H1 (cell line): Measurements from ENCODE around the gene MAGED2. TPM values are rescaled to one million over a fixed set of nuclear protein-coding genes. Genes with fewer than 3 reads are reported as not detected.

ENCODE experiments used
- CTCF ChIA-PET: fragments of 300-600 bp; sonication (Branson Sonifier 250); formaldehyde crosslinking; loops from one replicate; lab custom pipeline; 2021; ENCODE audit not compliant: partially characterized antibody; lab: Charles Lee
- POLR2A ChIA-PET: fragments of 300-600 bp; sonication (Branson Sonifier 250); formaldehyde crosslinking; loops from one replicate; lab custom pipeline; 2021; ENCODE audit warnings: inconsistent platforms; ENCODE audit not compliant: partially characterized antibody; lab: Charles Lee
- DNase-seq, 2 experiments: peaks; one replicate each; pipeline versions ENCODE4 v3.0.0 to v3.0.0-alpha.2; 2010 to 2022; ENCODE audit warnings: low spot score in 2 of 2, low read depth in 1 of 2, mixed read lengths in 1 of 2
- FAIRE-seq: peaks from 2 replicates; lab custom pipeline; 2011; peaks lifted over from hg19 to GRCh38; lab: Jason Lieb, UNC
- H2AFZ ChIP-seq: 2 replicates; pipeline ENCODE4 v1.8.1; 2012; ENCODE audit warnings: low read length, inconsistent platforms
- H2AK5ac ChIP-seq: 2 replicates; pipeline ENCODE4 v1.6.1; 2013; ENCODE audit warnings: low read depth, low read length
- H2BK120ac ChIP-seq: replicated peaks from 2 replicates; pipeline ENCODE3; 2013; ENCODE audit warnings: low read depth, low read length, inconsistent platforms
- H2BK12ac ChIP-seq: 2 replicates; pipeline ENCODE4 v1.6.1; 2013; ENCODE audit warnings: low read depth, low read length
- H2BK15ac ChIP-seq: 2 replicates; pipeline ENCODE4 v1.6.1; 2013; ENCODE audit warnings: low read length
- H2BK20ac ChIP-seq: 2 replicates; pipeline ENCODE4 v1.6.1; 2013; ENCODE audit warnings: low read length
- H2BK5ac ChIP-seq: 2 replicates; pipeline ENCODE4 v1.6.1; 2013; ENCODE audit warnings: low read depth, low read length
- H3K14ac ChIP-seq: 2 replicates; pipeline ENCODE4 v1.6.1; 2013; ENCODE audit warnings: inconsistent platforms; ENCODE audit not compliant: insufficient read length
- H3K18ac ChIP-seq: 2 replicates; pipeline ENCODE4 v1.6.1; 2013; ENCODE audit warnings: low read length; ENCODE audit errors: extremely low read depth
- H3K23ac ChIP-seq: 2 replicates; pipeline ENCODE4 v1.6.1; 2013; ENCODE audit warnings: inconsistent platforms; ENCODE audit not compliant: insufficient read length
- H3K23me2 ChIP-seq: 2 replicates; pipeline ENCODE4 v1.6.1; 2013; ENCODE audit warnings: low read depth, low read length
- H3K27ac ChIP-seq: 2 replicates; pipeline ENCODE4 v1.6.1; 2011; ENCODE audit warnings: low read depth, low read length, inconsistent platforms
- H3K27me3 ChIP-seq, 4 experiments: replicated peaks in 1 of 4; 1 replicate in 1 of 4; 2 replicates in 3 of 4; pipeline versions ENCODE4 v1.6.1 to v1.8.1; 2011 to 2013; ENCODE audit warnings: low read length in 3 of 4, mild to moderate bottlenecking in 3 of 4, inconsistent platforms in 2 of 4, mixed read lengths in 2 of 4, moderate library complexity in 1 of 4; ENCODE audit not compliant: control insufficient read depth in 3 of 4, insufficient read depth in 3 of 4; ENCODE audit errors: extremely low read depth in 1 of 4
- H3K36me3 ChIP-seq, 4 experiments: 2 replicates each; pipeline versions ENCODE4 v1.6.1 to v1.8.1; 2011 to 2013; ENCODE audit warnings: mild to moderate bottlenecking in 4 of 4, low read length in 3 of 4, moderate library complexity in 2 of 4, control low read depth in 1 of 4, inconsistent platforms in 1 of 4; ENCODE audit not compliant: insufficient read depth in 4 of 4, control insufficient read depth in 2 of 4
- H3K4ac ChIP-seq: replicated peaks from 2 replicates; pipeline ENCODE3; 2013; ENCODE audit warnings: low read length, low read depth, mixed read lengths, inconsistent platforms; ENCODE audit not compliant: insufficient read length
- H3K4me1 ChIP-seq, 4 experiments: replicated peaks in 1 of 4; 1 replicate in 1 of 4; 2 replicates in 3 of 4; pipeline versions ENCODE4 v1.6.1 to v1.8.1; 2011 to 2013; ENCODE audit warnings: low read length in 3 of 4, inconsistent platforms in 2 of 4, mixed read lengths in 1 of 4; ENCODE audit not compliant: insufficient read depth in 4 of 4, control insufficient read depth in 3 of 4
- H3K4me2 ChIP-seq, 2 experiments: 2 replicates each; pipeline versions ENCODE4 v1.6.1 to v1.8.1; 2011 to 2013; ENCODE audit warnings: low read depth in 2 of 2, low read length in 2 of 2, control low read depth in 1 of 2, inconsistent platforms in 1 of 2, mild to moderate bottlenecking in 1 of 2; ENCODE audit not compliant: insufficient read depth in 1 of 2
- H3K4me3 ChIP-seq, 4 experiments: fragments of 200-600, 300-600 bp in 1 of 4; sonication (generic), shearing (Covaris generic), sonication (Bioruptor Twin) in 1 of 4; 2 replicates each; pipeline versions ENCODE4 v1.5.1 to v1.8.1; 2011 to 2016; ENCODE audit warnings: low read length in 4 of 4, low read depth in 3 of 4, control low read depth in 2 of 4, inconsistent platforms in 2 of 4, mild to moderate bottlenecking in 2 of 4, mixed read lengths in 1 of 4, moderate library complexity in 1 of 4; ENCODE audit not compliant: insufficient read depth in 2 of 4; ENCODE audit errors: extremely low read depth in 1 of 4
- H3K56ac ChIP-seq: replicated peaks from 2 replicates; pipeline ENCODE3; 2013; ENCODE audit warnings: low read depth, mild to moderate bottlenecking, mixed read lengths, low read length, inconsistent platforms; ENCODE audit not compliant: insufficient read length
- H3K79me1 ChIP-seq: 2 replicates; pipeline ENCODE4 v1.6.1; 2013; ENCODE audit warnings: low read depth, low read length, control low read depth
- H3K79me2 ChIP-seq, 2 experiments: 2 replicates each; pipeline versions ENCODE4 v1.6.1 to v1.8.1; 2012 to 2013; ENCODE audit warnings: low read length in 2 of 2, mild to moderate bottlenecking in 2 of 2, inconsistent platforms in 1 of 2; ENCODE audit not compliant: insufficient read depth in 2 of 2, control insufficient read depth in 1 of 2
- H3K9ac ChIP-seq, 4 experiments: replicated peaks in 1 of 4; 1 replicate in 1 of 4; 2 replicates in 3 of 4; pipeline versions ENCODE4 v1.6.1 to v1.8.1; 2011 to 2013; ENCODE audit warnings: low read depth in 3 of 4, low read length in 3 of 4, control low read depth in 2 of 4, mild to moderate bottlenecking in 2 of 4, moderate library complexity in 2 of 4, inconsistent platforms in 1 of 4; ENCODE audit errors: extremely low read depth in 1 of 4
- H3K9me3 ChIP-seq, 2 experiments: 2 replicates each; pipeline versions ENCODE4 v1.6.1 to v1.8.1; 2012 to 2013; ENCODE audit warnings: mild to moderate bottlenecking in 2 of 2, moderate library complexity in 2 of 2, control low read depth in 1 of 2, inconsistent platforms in 1 of 2, low read depth in 1 of 2, low read length in 1 of 2, mixed read lengths in 1 of 2; ENCODE audit not compliant: insufficient read depth in 2 of 2
- H4K20me1 ChIP-seq, 2 experiments: replicated peaks in 1 of 2; 2 replicates each; pipeline versions ENCODE3 to v1.8.1; 2011 to 2013; ENCODE audit warnings: inconsistent platforms in 2 of 2, low read length in 2 of 2, mild to moderate bottlenecking in 1 of 2; ENCODE audit not compliant: insufficient read depth in 2 of 2, control insufficient read depth in 1 of 2
- H4K5ac ChIP-seq: 2 replicates; pipeline ENCODE4 v1.6.1; 2013; ENCODE audit warnings: low read length, low read depth, mixed read lengths, inconsistent platforms; ENCODE audit not compliant: insufficient read length
- H4K8ac ChIP-seq: 2 replicates; pipeline ENCODE4 v1.8.0; 2013; ENCODE audit warnings: mild to moderate bottlenecking, moderate library complexity, low read length, inconsistent platforms; ENCODE audit not compliant: insufficient read depth; ENCODE audit errors: extremely low read depth
- H4K91ac ChIP-seq: replicated peaks from 2 replicates; pipeline ENCODE3; 2013; ENCODE audit warnings: low read length, mixed read lengths, inconsistent platforms; ENCODE audit not compliant: insufficient read length
- CTCF ChIP-seq, 3 experiments: IDR thresholded peaks; 1 replicate in 2 of 3; 2 replicates in 1 of 3; pipeline versions ENCODE4 v1.5.1 to v1.6.1; 2011; ENCODE audit warnings: low read length in 3 of 3, mild to moderate bottlenecking in 3 of 3, inconsistent platforms in 2 of 3, low read depth in 1 of 3, moderate library complexity in 1 of 3; ENCODE audit not compliant: insufficient read depth in 1 of 3; ENCODE audit errors: control extremely low read depth in 1 of 3
- RAD21 ChIP-seq, 2 experiments: IDR thresholded peaks in 1 of 2; conservative IDR thresholded peaks in 1 of 2; 2 replicates each; pipeline ENCODE4 v1.6.1; 2011; ENCODE audit warnings: low read depth in 2 of 2, low read length in 2 of 2, improper control_type of control experiment in 1 of 2, inconsistent platforms in 1 of 2, mild to moderate bottlenecking in 1 of 2, moderate library complexity in 1 of 2
- SP2 ChIP-seq: IDR thresholded peaks from 2 replicates; pipeline ENCODE4 v1.6.1; 2012; ENCODE audit warnings: mild to moderate bottlenecking, low read length, inconsistent platforms
- WGBS, 2 experiments: shearing (Covaris generic) in 1 of 2; methylation state at CpG; one replicate each; pipeline versions ENCODE4 v1.1.6 to v1.1.7; 2013 to 2015; ENCODE audit warnings: low lambda C conversion rate in 2 of 2, mixed read lengths in 2 of 2, inconsistent platforms in 1 of 2, low coverage in 1 of 2, missing lambda C conversion rate in 1 of 2; ENCODE audit not compliant: insufficient replicate concordance in 2 of 2, insufficient coverage in 1 of 2, insufficient read length in 1 of 2; ENCODE audit errors: extremely low coverage in 1 of 2, missing lambda C conversion rate in 1 of 2; 5-methylcytosine and 5-hydroxymethylcytosine counted together
- polyA plus RNA-seq, 7 experiments: library from polyadenylated mRNA; depleted of rRNA in 3 of 7; stranded (reverse) in 5 of 7; unstranded in 2 of 7; fragments of >200 nt in 5 of 7; fragments of 200-250 nt in 2 of 7; gene quantifications; 1 replicate in 5 of 7; 2 replicates in 1 of 7; 4 replicates in 1 of 7; pipeline versions ENCODE4 v1.2.1 to v1.2.3, GENCODE V29; 2011 to 2013; ENCODE audit warnings: missing spikeins in 2 of 7, mixed read lengths in 2 of 7
- total RNA-seq: library from RNA; stranded (reverse); fragmentation: NEBNext Ultra II Directional; extraction: Animal tissue kit (Norgen Biotek cat#: 25700); gene quantifications from 2 replicates; pipeline ENCODE4 v1.2.1, GENCODE V29; 2021

The MAGED2 gene
- total and polyA plus RNA-seq, 2 of the 8 experiments (the other 6 are each of a cell fraction or from before 2014, with no cell fraction given): 83.3 to 120 TPM

DNA sequence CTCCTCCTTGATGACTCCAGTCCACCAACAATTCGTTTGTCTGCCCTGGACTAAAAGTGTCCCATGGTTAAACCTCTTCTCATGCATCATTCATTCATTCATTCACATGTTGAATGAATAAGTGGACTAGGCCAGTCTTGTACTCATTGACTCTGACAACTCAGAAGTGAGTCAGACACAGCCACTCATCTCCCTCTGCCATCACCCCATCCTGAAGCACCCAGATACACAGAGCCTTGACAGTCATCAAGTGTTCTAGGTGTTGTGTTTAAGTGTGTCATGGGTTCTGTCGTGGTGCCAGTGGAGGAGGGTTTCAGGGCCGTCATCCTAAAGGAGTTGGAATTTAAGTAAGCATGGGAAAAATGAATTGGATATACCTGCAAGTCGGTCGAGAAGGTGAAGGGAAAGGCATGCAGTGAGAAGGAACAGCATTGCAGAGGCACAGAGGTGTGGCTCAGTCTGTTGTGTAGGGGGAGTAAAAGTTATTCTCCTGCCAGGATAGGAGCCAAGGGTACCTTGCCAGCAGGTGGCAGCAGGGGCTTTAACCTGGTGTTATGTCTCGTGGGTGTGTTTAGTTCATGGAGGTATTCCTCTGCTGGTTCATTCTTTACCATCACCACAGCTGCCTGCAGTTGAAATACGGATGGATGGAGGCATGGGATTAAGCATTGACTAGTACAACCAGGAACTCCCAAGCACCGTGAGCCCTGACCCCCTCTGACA is 18.3 kb downstream of the MAGED2 start:
- DNase-seq: no peak
- H4K20me1 ChIP-seq: no peaks in the 10 kb centered on the region
- H2BK20ac ChIP-seq: no peak overlapping the region
- H3K4ac ChIP-seq: no peak overlapping the region
- 0 out of 2 replicates have a peak overlapping the region, but pooled peaks have one; percentile 27 for H2BK12ac ChIP-seq
- H3K9ac ChIP-seq: no peak overlapping the region
- H3K4me2 ChIP-seq: no peak overlapping the region
- no peak overlapping the region for H3K56ac ChIP-seq
- no peaks in the 10 kb centered on the region for H3K9me3 ChIP-seq
- no peak overlapping the region for H2AFZ ChIP-seq
- FAIRE-seq: no peak
- H3K36me3 ChIP-seq: no peaks in the 10 kb centered on the region
- H4K8ac ChIP-seq: no peak overlapping the region
- no peak overlapping the region for H3K18ac ChIP-seq
- no peak overlapping the region for H3K4me3 ChIP-seq
- H3K79me2 ChIP-seq: no peaks in the 10 kb centered on the region
- H3K23me2 ChIP-seq: no peaks in the 10 kb centered on the region
- H2BK5ac ChIP-seq: no peak overlapping the region
- no peaks in the 10 kb centered on the region for H3K4me1 ChIP-seq
- H4K5ac ChIP-seq: no peak overlapping the region
- H3K79me1 ChIP-seq: no peaks in the 10 kb centered on the region
- no peak overlapping the region for H2AK5ac ChIP-seq
- no peaks in the 10 kb centered on the region for H3K27me3 ChIP-seq
- no peak overlapping the region for H3K23ac ChIP-seq
- peak; percentile 47 to 56 for TF ChIP-seq RAD21 (IDR thresholded peaks at IDR 0.05 in 1 of 2, conservative IDR thresholded peaks at IDR 0.05 in 1 of 2; ENCODE audit: low read depth in 2 of 2, low read length in 2 of 2)
- TF ChIP-seq CTCF (IDR thresholded peaks at IDR 0.05; ENCODE audit: control extremely low read depth in 1 of 3, insufficient read depth in 1 of 3, low read depth in 1 of 3, low read length in 3 of 3): peak; percentile 25 to 49 (median 48)
- TF ChIP-seq SP2: no peak
- 77% methylated on average over 8 of the region's 8 CpGs; no CpG with 5 or more reads in 1 of the 2 experiments for WGBS, 2 experiments
- no peak overlapping the region for H2BK120ac ChIP-seq
- H3K14ac ChIP-seq: no peak overlapping the region
- ChIA-PET CTCF (no interaction called here), POLR2A (no interaction called here)
- no peak overlapping the region for H4K91ac ChIP-seq
- H3K27ac ChIP-seq: no peak overlapping the region
- no peak overlapping the region for H2BK15ac ChIP-seq
